Prostate gland (tissue), 2 donors: Measurements from ENCODE around the gene BDH1. TPM values are rescaled to one million over a fixed set of nuclear protein-coding genes. Genes with fewer than 3 reads are reported as not detected.

Source experiments
- DNase-seq: peaks from one replicate; pipeline ENCODE4 v3.0.0-alpha.2; 2019; ENCODE audit warnings: low spot score
- H3K27ac ChIP-seq, 2 donors: fragments of 200-600 bp; sonication (generic); 2 replicates each; pipeline ENCODE4 v1.5.1; 2017 to 2019
- H3K27me3 ChIP-seq: fragments of 200-600 bp; sonication (generic); replicated peaks from 2 replicates; pipeline ENCODE4 v1.5.1; 2019; ENCODE audit not compliant: insufficient read depth
- H3K36me3 ChIP-seq, 2 donors: fragments of 200-600 bp; sonication (generic); 1 replicate in 1 of 2; 2 replicates in 1 of 2; pipeline versions ENCODE4 v1.5.1 to v1.8.1; 2017 to 2019
- H3K4me1 ChIP-seq: fragments of 200-600 bp; sonication (generic); replicated peaks from 2 replicates; pipeline ENCODE4 v1.5.1; 2019
- H3K4me3 ChIP-seq, 2 donors: fragments of 200-600 bp; sonication (generic); 2 replicates each; pipeline ENCODE4 v1.5.1; 2017 to 2019
- H3K9me3 ChIP-seq: fragments of 200-600 bp; sonication (generic); 2 replicates; pipeline ENCODE4 v1.5.1; 2017
- POLR2A ChIP-seq: fragments of 450-650 bp; IDR thresholded peaks from one replicate; pipeline ENCODE4 v1.6.1; 2016; ENCODE audit warnings: antibody characterized with exemption, mild to moderate bottlenecking
- POLR2AphosphoS5 ChIP-seq: sonication (generic); formaldehyde crosslinking; IDR thresholded peaks from one replicate; pipeline ENCODE4 v1.6.1; 2017; ENCODE audit warnings: antibody characterized with exemption
- WGBS: methylation state at CpG from one replicate; pipeline ENCODE4 v1.1.5; 2018; 5-methylcytosine and 5-hydroxymethylcytosine counted together
- intact Hi-C: fragments of 100-400 bp; cut with DNase I; formaldehyde crosslinking; loops from one replicate; pipeline ENCODE4 v1.14.2; 2022
- total RNA-seq, 2 donors: library from RNA; depleted of rRNA; stranded (reverse); fragments of >200 nt; gene quantifications; one replicate each; pipeline ENCODE4 v1.1.0, GENCODE V29; 2016
- TF ChIP-seq, protein P1 (sequence below), 4 experiments: fragments of 200-600 bp in 2 of 4; fragments of 450-650 bp in 2 of 4; sonication (generic) in 2 of 4; IDR thresholded peaks; 1 replicate in 3 of 4; 2 replicates in 1 of 4; pipeline ENCODE4 v1.5.1; 2016 to 2019; ENCODE audit warnings: antibody characterized with exemption in 4 of 4, mild to moderate bottlenecking in 2 of 4, moderate library complexity in 2 of 4

BDH1 gene
- total RNA-seq, 2 donors from 2014 or later, result 41.1 to 84.3 TPM

DNA sequence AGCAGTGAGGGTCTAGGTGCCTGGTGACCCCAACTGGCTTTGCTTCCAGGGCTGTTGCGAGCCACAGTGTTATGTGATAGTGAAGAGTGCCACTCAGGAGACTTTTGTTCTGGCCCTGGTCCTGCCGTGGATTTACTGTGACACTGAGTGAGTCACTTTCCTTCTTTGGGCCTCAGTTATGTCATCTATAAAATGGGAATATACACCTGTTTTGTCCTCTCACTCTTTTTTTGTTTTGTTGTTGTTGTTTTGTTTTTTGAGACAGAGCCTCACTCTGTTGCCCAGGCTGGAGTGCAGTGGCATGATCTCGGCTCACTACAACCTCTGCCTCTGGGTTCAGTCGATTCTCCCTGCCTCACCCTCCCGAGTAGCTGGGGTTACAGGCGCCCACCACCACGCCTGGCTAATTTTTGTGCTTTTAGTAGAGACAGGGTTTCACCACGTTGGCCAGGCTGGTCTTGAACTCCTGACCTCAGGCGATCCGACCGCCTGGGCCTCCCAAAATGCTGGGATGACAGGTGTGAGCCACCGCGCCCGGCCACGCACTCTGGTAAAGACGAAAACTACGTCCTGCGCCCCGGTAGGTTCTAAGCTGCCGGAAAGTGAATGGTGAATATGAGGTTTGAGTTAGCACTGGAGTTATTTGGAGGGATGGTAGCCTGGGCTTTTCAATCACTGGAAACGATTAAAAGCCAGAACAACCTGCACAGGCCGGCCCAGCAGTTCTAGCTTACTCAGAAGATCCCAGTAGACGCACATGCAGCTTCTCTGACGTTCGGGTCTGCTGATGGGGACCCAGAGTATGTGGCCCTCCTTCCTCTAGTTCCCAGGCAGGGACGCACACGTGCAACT lies 46.6 kb downstream of the BDH1 start:
- H3K9me3 ChIP-seq, result no peaks in the 10 kb centered on the region
- intact Hi-C loops, result no loop called here
- no peaks in the 10 kb centered on the region for H3K4me1 ChIP-seq
- DNase-seq, result no peak
- no peak overlapping the region for H3K27ac ChIP-seq
- no peaks in the 10 kb centered on the region for H3K27me3 ChIP-seq
- no peaks in the 10 kb centered on the region for H3K36me3 ChIP-seq
- TF ChIP-seq POLR2AphosphoS5 (no peak), POLR2A (no peak)
- TF ChIP-seq, protein P1, sequence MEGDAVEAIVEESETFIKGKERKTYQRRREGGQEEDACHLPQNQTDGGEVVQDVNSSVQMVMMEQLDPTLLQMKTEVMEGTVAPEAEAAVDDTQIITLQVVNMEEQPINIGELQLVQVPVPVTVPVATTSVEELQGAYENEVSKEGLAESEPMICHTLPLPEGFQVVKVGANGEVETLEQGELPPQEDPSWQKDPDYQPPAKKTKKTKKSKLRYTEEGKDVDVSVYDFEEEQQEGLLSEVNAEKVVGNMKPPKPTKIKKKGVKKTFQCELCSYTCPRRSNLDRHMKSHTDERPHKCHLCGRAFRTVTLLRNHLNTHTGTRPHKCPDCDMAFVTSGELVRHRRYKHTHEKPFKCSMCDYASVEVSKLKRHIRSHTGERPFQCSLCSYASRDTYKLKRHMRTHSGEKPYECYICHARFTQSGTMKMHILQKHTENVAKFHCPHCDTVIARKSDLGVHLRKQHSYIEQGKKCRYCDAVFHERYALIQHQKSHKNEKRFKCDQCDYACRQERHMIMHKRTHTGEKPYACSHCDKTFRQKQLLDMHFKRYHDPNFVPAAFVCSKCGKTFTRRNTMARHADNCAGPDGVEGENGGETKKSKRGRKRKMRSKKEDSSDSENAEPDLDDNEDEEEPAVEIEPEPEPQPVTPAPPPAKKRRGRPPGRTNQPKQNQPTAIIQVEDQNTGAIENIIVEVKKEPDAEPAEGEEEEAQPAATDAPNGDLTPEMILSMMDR (IDR thresholded peaks at IDR 0.05), result no peak
- no peak overlapping the region for H3K4me3 ChIP-seq
- WGBS, result 90% methylated on average over 27 of the region's 27 CpGs

DNA sequence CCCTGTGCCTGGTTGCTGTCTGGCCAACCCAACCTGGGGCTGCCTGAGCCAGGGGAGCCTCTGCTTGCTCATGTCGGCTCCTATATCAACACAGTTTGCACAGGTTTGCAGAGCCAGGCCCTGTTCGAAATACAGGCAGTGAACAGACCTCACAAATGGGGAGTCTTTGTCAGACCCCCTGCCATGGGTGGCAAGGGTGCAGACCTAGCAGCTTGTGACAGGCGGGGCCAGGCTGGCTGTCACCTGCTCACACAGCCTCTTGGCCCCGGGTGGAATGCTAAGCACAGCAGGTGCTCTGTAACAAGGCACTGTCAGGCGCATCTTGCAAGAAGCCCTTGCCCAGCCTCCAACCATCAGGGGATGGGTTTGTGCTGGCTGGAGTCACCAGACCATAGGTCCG lies 47.3 kb downstream of the BDH1 start:
- Histone ChIP-seq H3K4me1 (no peaks in the 10 kb centered on the region), H3K36me3 (no peaks in the 10 kb centered on the region), H3K4me3 (no peak overlapping the region), H3K27ac (no peak overlapping the region), H3K9me3 (no peaks in the 10 kb centered on the region), H3K27me3 (no peaks in the 10 kb centered on the region)
- no peak for DNase-seq
- WGBS, result 80% methylated on average over 3 of the region's 6 CpGs
- intact Hi-C loops, result no loop called here
- TF ChIP-seq POLR2AphosphoS5 (no peak), POLR2A (no peak)
- TF ChIP-seq, protein P1 (IDR thresholded peaks at IDR 0.05), result no peak

- no peaks in the 10 kb centered on the region for H3K9me3 ChIP-seq
- no peaks in the 10 kb centered on the region for H3K4me1 ChIP-seq
- intact Hi-C loops, result no loop called here
- no peak for TF ChIP-seq POLR2A
- TF ChIP-seq, protein P1 (IDR thresholded peaks at IDR 0.05), result no peak
- TF ChIP-seq POLR2AphosphoS5, result no peak
- no peaks in the 10 kb centered on the region for H3K36me3 ChIP-seq
- H3K4me3 ChIP-seq, result no peak overlapping the region
- DNase-seq, result no peak
- 87% methylated on average over 8 of the region's 8 CpGs for WGBS
- H3K27me3 ChIP-seq, result no peaks in the 10 kb centered on the region
- no peak overlapping the region for H3K27ac ChIP-seq
Observed at GRCh38 chr3:197508051-197508451, 47.7 kb downstream of the BDH1 start.

DNA sequence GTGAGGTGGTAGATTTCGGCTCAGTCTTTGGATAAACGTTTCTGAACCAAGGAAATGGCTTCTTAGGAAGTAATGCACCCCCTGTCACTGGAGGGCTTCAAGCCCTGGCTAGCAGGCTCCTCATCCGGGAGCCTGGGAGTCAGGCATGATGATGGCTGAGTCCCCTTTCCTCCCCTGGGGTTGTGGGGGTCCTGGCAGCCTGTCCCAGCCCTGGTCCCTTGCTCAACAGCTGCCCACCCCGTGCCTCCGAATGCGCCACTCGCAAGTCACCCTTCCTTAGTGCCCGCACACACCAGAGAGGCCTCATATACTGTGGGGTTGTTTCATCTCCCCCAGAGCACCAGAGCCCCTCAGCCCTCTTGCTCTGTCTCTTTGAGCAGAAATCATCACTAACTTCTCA lies 48.2 kb downstream of the BDH1 start:
- Histone ChIP-seq H3K4me1 (no peaks in the 10 kb centered on the region), H3K4me3 (no peak overlapping the region), H3K27ac (no peak overlapping the region), H3K9me3 (no peaks in the 10 kb centered on the region), H3K27me3 (no peaks in the 10 kb centered on the region), H3K36me3 (no peaks in the 10 kb centered on the region)
- TF ChIP-seq, protein P1 (IDR thresholded peaks at IDR 0.05), result no peak
- no peak for TF ChIP-seq POLR2AphosphoS5
- intact Hi-C loops, result no loop called here
- DNase-seq, result no peak
- 75% methylated on average over 8 of the region's 8 CpGs for WGBS

DNA sequence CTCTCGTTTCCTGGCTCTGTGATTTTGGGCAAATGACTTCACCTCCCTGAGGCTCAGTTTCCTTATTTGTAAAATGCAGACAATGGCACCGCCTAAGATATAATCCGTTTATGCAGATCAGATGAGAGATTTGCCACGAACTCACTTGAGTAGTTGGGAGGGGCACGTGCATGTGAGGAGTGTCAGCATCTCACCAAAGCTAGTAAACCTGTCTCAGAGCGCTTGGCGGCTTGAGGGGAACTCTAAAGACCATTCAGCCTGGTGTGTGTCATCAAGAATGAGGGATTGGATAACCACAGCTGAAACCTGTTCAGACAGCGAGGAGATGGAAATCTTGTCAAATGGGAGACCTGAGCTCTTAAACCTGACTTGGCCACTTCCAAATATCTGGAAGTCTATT lies 48.7 kb downstream of the BDH1 start:
- no peak overlapping the region for H3K27ac ChIP-seq
- TF ChIP-seq POLR2A, result no peak
- TF ChIP-seq, protein P1 (IDR thresholded peaks at IDR 0.05), result no peak
- no peak for TF ChIP-seq POLR2AphosphoS5
- H3K27me3 ChIP-seq, result no peaks in the 10 kb centered on the region
- H3K4me3 ChIP-seq, result no peak overlapping the region
- intact Hi-C loops, result no loop called here
- no peak for DNase-seq
- 60% methylated on average over 8 of the region's 8 CpGs for WGBS
- H3K36me3 ChIP-seq, result no peaks in the 10 kb centered on the region
- H3K9me3 ChIP-seq, result no peaks in the 10 kb centered on the region
- H3K4me1 ChIP-seq, result no peaks in the 10 kb centered on the region
